HG03108 (cell line): Measurements from ENCODE around the gene NME3.

Source experiments
- ATAC-seq: cut with Tn5 transposase; IDR thresholded peaks from one replicate; pipeline ENCODE4 v1.9.1; 2021; ENCODE audit warnings: moderate library complexity; ENCODE audit not compliant: unreplicated experiment

Gene NME3

GRCh38 chr16:1770328-1771187, 785 bp downstream of the NME3 start:
- ATAC-seq, result no peak

- ATAC-seq, result no peak
Measured at GRCh38 chr16:1769402-1770300, 1.7 kb downstream of the NME3 start.

GRCh38 chr16:1768767-1769401, 2.5 kb downstream of the NME3 start:
- no peak for ATAC-seq

- no peak for ATAC-seq
Measured at GRCh38 chr16:1768061-1768766, 3.1 kb downstream of the NME3 start.

GRCh38 chr16:1767116-1767994, 4.0 kb downstream of the NME3 start:
- no peak for ATAC-seq

GRCh38 chr16:1766701-1767100, 4.6 kb downstream of the NME3 start:
- no peak for ATAC-seq

- no peak for ATAC-seq
Measured at GRCh38 chr16:1766231-1766630, 5.1 kb downstream of the NME3 start.

- ATAC-seq, result no peak
Measured at GRCh38 chr16:1765826-1766225, 5.5 kb downstream of the NME3 start.

- no peak for ATAC-seq
Measured at GRCh38 chr16:1764971-1765370, 6.4 kb downstream of the NME3 start.

- no peak for ATAC-seq
Measured at GRCh38 chr16:1763521-1764511, 7.5 kb downstream of the NME3 start.

- no peak for ATAC-seq
Measured at GRCh38 chr16:1762879-1763520, 8.3 kb downstream of the NME3 start.

- ATAC-seq, result no peak
Measured at GRCh38 chr16:1762196-1762878, 9.0 kb downstream of the NME3 start.

GRCh38 chr16:1761751-1762150, 9.6 kb downstream of the NME3 start:
- no peak for ATAC-seq

- no peak for ATAC-seq
Measured at GRCh38 chr16:1760911-1761310, 10.4 kb downstream of the NME3 start.

GRCh38 chr16:1759511-1759910, 11.8 kb downstream of the NME3 start:
- ATAC-seq, result no peak

GRCh38 chr16:1758923-1759322, 12.4 kb downstream of the NME3 start:
- no peak for ATAC-seq

- no peak for ATAC-seq
Measured at GRCh38 chr16:1757714-1758461, 13.5 kb downstream of the NME3 start.
